HepG2 (cell line): Measurements from ENCODE around the gene RRBP1. TPM values are rescaled to one million over a fixed set of nuclear protein-coding genes. Genes with fewer than 3 reads are reported as not detected.
A peak's percentile ranks its signal among the peaks of the same experiment; 100 is the strongest.

Source experiments
- ATAC-seq: fragments of 200-7000 bp; cut with Tn5 transposase; 3 replicates; pipeline ENCODE4 v1.9.1; 2020; ENCODE audit warnings: mild to moderate bottlenecking, moderate library complexity
- BruUV-seq: library from RNA; stranded (reverse); fragments of 400-500 nt; replicated peaks from 2 replicates; lab custom pipeline; 2021; lab: Mats Ljungman, UMichigan
- CTCF ChIA-PET: fragments of 300-600 bp; formaldehyde crosslinking; extraction: SDS; loops from one replicate; lab custom pipeline; 2021; ENCODE audit warnings: low total read pairs, inconsistent platforms, low intra/inter-chr PET ratio; lab: Yijun Ruan, JAX
- POLR2A ChIA-PET: fragments of 350-600 bp; sonication (Branson Sonifier 250); formaldehyde crosslinking; loops from one replicate; lab custom pipeline; 2020; ENCODE audit warnings: antibody characterized with exemption, inconsistent platforms; lab: Yijun Ruan, JAX
- DNase-seq: peaks from one replicate; pipeline ENCODE4 v3.0.0-alpha.2; 2015; ENCODE audit warnings: low spot score
- FAIRE-seq: peaks from 3 replicates; lab custom pipeline; 2011; peaks lifted over from hg19 to GRCh38; lab: Jason Lieb, UNC
- H2AFZ ChIP-seq: one replicate; pipeline ENCODE4 v1.6.1; 2011; ENCODE audit warnings: low read length, inconsistent platforms
- H3K27ac ChIP-seq: fragments of 300-600 bp; 3 replicates; pipeline ENCODE4 v1.8.0; 2011; ENCODE audit warnings: mixed run types, mild to moderate bottlenecking, mixed read lengths, low read length, inconsistent platforms; ENCODE audit not compliant: insufficient read depth; ENCODE audit errors: extremely low read length
- H3K27me3 ChIP-seq, 2 experiments: fragments of 200-600 bp in 1 of 2; 2 replicates in 1 of 2; 3 replicates in 1 of 2; pipeline versions ENCODE4 v1.6.0 to v1.8.0; 2011; ENCODE audit warnings: low read length in 2 of 2, mild to moderate bottlenecking in 2 of 2, moderate library complexity in 2 of 2, inconsistent platforms in 1 of 2; ENCODE audit not compliant: insufficient read depth in 2 of 2, control insufficient read depth in 1 of 2
- H3K36me3 ChIP-seq, 2 experiments: fragments of 200-600 bp in 1 of 2; replicated peaks in 1 of 2; 2 replicates in 1 of 2; 3 replicates in 1 of 2; pipeline versions ENCODE4 v1.5.1 to v1.8.0; 2011; ENCODE audit warnings: low read length in 2 of 2, inconsistent platforms in 1 of 2; ENCODE audit not compliant: insufficient read depth in 2 of 2, control insufficient read depth in 1 of 2
- H3K4me1 ChIP-seq: 2 replicates; pipeline ENCODE4 v1.5.1; 2012; ENCODE audit warnings: low read length, inconsistent platforms; ENCODE audit not compliant: insufficient read depth
- H3K4me2 ChIP-seq: 2 replicates; pipeline ENCODE4 v1.6.0; 2011; ENCODE audit warnings: low read depth, low read length, inconsistent platforms
- H3K4me3 ChIP-seq, 3 experiments: fragments of 200-600 bp in 1 of 3; sonication (generic), shearing (Covaris generic) in 1 of 3; replicated peaks in 1 of 3; 2 replicates each; pipeline ENCODE4 v1.5.1; 2011 to 2016; ENCODE audit warnings: low read length in 3 of 3, inconsistent platforms in 2 of 3, low read depth in 2 of 3, mild to moderate bottlenecking in 2 of 3, control low read depth in 1 of 3, mixed read lengths in 1 of 3; ENCODE audit not compliant: insufficient read depth in 1 of 3
- H3K79me2 ChIP-seq: one replicate; pipeline ENCODE4 v1.6.1; 2011; ENCODE audit warnings: low read length, inconsistent platforms; ENCODE audit not compliant: insufficient read depth
- H3K9ac ChIP-seq: 2 replicates; pipeline ENCODE4 v1.6.0; 2011; ENCODE audit warnings: mild to moderate bottlenecking, low read depth, low read length, inconsistent platforms; ENCODE audit not compliant: insufficient read depth
- H3K9me3 ChIP-seq: 2 replicates; pipeline ENCODE4 v1.5.1; 2012; ENCODE audit warnings: mild to moderate bottlenecking, low read length
- H4K20me1 ChIP-seq: 2 replicates; pipeline ENCODE4 v1.6.0; 2011; ENCODE audit warnings: inconsistent platforms, mild to moderate bottlenecking, low read length, moderate library complexity; ENCODE audit not compliant: insufficient read depth
- RORA ChIP-seq: sonication (generic); formaldehyde crosslinking; IDR thresholded peaks from 2 replicates; pipeline ENCODE4 v1.5.0; 2020; ENCODE audit warnings: mild to moderate bottlenecking, missing genetic modification reagents, moderate library complexity
- ZFAT ChIP-seq: sonication (generic); formaldehyde crosslinking; conservative IDR thresholded peaks from 2 replicates; pipeline ENCODE4 v1.8.1; 2023; ENCODE audit warnings: missing genetic modification reagents, inconsistent platforms
- ZNF264 ChIP-seq: sonication (generic); formaldehyde crosslinking; IDR thresholded peaks from 2 replicates; pipeline ENCODE4 v1.4.0; 2020; ENCODE audit warnings: missing genetic modification reagents
- ZNF563 ChIP-seq: sonication (generic); formaldehyde crosslinking; IDR thresholded peaks from 2 replicates; pipeline ENCODE4 v1.8.0; 2022; ENCODE audit warnings: mild to moderate bottlenecking, moderate library complexity, missing genetic modification reagents
- ZNF724P ChIP-seq: sonication (generic); formaldehyde crosslinking; IDR thresholded peaks from 2 replicates; pipeline ENCODE4 v1.8.0; 2022; ENCODE audit warnings: missing genetic modification reagents, borderline replicate concordance
- ZNF747 ChIP-seq: sonication (generic); formaldehyde crosslinking; IDR thresholded peaks from 2 replicates; pipeline ENCODE4 v1.8.1; 2023; ENCODE audit warnings: missing genetic modification reagents, mild to moderate bottlenecking, borderline replicate concordance
- WGBS: methylation state at CpG from one replicate; pipeline ENCODE4 v1.1.6; 2017; ENCODE audit warnings: low lambda C conversion rate; 5-methylcytosine and 5-hydroxymethylcytosine counted together
- in situ Hi-C: cut with HindIII; loops from 2 replicates; pipeline ENCODE4 v1.10.0; 2017; ENCODE audit warnings: low pct_unique_long_range_greater_than_20kb; ENCODE audit not compliant: extremely low pct_ligation_motif_present
- intact Hi-C: fragments of 100-400 bp; cut with micrococcal nuclease; formaldehyde crosslinking; loops from one replicate; pipeline ENCODE4 v1.10.0; 2022; ENCODE audit not compliant: unreplicated experiment
- polyA plus RNA-seq, 8 experiments: library from polyadenylated mRNA; depleted of rRNA in 3 of 8; stranded (reverse) in 7 of 8; unstranded in 1 of 8; fragments of >200 nt; fragmentation: Illumina TruSeq in 4 of 8; extraction: Trizol in 4 of 8; gene quantifications; 2 replicates each; pipeline versions ENCODE4 v1.2.1 to v1.2.3, GENCODE V29; 2011 to 2016; ENCODE audit warnings: low read depth in 4 of 8, missing spikeins in 1 of 8, mixed read lengths in 1 of 8; ENCODE audit not compliant: insufficient read depth in 1 of 8
- total RNA-seq, 5 experiments: library from RNA; depleted of rRNA; stranded (reverse); fragments of >200 nt; fragmentation: Illumina TruSeq; extraction: Trizol; gene quantifications; 2 replicates each; pipeline ENCODE4 v1.2.3, GENCODE V29; 2016; ENCODE audit warnings: low read depth in 1 of 5
- TF ChIP-seq, protein P1 (sequence below): sonication (generic); formaldehyde crosslinking; IDR thresholded peaks from 2 replicates; pipeline ENCODE4 v1.4.0; 2020; ENCODE audit warnings: mild to moderate bottlenecking, missing genetic modification reagents
- TF ChIP-seq, protein P2 (sequence below): sonication (generic); formaldehyde crosslinking; IDR thresholded peaks from 2 replicates; pipeline ENCODE4 v1.9.0; 2021; ENCODE audit warnings: missing genetic modification reagents, borderline replicate concordance
- TF ChIP-seq, protein P3 (sequence below): IDR thresholded peaks from 2 replicates; pipeline ENCODE4 v1.6.1; 2016
- TF ChIP-seq, protein P4 (sequence below): IDR thresholded peaks from 2 replicates; pipeline ENCODE4 v1.6.1; 2016; ENCODE audit warnings: low read depth, missing genetic modification reagents, missing compliant biosample characterization

RRBP1 gene
- total and polyA plus RNA-seq, 2 of the 13 experiments (the other 11 are each of a cell fraction or from before 2014, with no cell fraction given): 150 to 222 TPM

DNA sequence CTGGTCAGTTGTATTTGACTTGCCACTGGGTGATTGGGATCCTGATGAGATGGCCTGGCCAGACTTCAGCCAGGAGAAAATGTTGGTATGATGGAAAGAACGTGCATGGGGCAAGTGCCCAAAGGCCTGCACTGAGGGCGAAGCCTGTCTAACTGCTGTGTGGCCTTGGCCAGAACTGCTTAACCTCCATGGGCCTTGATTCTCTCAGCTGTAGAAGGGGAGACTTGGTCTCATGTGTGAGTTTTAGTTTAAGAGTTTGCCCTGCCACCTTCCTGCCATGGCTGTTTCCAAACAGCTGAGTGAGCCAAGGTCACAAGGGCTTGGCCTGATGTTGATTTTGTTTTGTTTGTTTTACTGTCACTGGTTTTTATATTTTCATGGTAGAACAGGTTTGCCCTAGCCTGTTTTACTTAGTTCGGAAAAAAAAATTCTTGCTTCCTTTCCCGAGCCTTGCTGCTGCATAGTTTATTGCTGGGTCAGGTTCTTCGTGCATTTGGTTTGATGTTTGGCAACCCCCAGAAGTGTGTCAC is 76.8 kb downstream of the RRBP1 start (continued):
- TF ChIP-seq, protein P1, sequence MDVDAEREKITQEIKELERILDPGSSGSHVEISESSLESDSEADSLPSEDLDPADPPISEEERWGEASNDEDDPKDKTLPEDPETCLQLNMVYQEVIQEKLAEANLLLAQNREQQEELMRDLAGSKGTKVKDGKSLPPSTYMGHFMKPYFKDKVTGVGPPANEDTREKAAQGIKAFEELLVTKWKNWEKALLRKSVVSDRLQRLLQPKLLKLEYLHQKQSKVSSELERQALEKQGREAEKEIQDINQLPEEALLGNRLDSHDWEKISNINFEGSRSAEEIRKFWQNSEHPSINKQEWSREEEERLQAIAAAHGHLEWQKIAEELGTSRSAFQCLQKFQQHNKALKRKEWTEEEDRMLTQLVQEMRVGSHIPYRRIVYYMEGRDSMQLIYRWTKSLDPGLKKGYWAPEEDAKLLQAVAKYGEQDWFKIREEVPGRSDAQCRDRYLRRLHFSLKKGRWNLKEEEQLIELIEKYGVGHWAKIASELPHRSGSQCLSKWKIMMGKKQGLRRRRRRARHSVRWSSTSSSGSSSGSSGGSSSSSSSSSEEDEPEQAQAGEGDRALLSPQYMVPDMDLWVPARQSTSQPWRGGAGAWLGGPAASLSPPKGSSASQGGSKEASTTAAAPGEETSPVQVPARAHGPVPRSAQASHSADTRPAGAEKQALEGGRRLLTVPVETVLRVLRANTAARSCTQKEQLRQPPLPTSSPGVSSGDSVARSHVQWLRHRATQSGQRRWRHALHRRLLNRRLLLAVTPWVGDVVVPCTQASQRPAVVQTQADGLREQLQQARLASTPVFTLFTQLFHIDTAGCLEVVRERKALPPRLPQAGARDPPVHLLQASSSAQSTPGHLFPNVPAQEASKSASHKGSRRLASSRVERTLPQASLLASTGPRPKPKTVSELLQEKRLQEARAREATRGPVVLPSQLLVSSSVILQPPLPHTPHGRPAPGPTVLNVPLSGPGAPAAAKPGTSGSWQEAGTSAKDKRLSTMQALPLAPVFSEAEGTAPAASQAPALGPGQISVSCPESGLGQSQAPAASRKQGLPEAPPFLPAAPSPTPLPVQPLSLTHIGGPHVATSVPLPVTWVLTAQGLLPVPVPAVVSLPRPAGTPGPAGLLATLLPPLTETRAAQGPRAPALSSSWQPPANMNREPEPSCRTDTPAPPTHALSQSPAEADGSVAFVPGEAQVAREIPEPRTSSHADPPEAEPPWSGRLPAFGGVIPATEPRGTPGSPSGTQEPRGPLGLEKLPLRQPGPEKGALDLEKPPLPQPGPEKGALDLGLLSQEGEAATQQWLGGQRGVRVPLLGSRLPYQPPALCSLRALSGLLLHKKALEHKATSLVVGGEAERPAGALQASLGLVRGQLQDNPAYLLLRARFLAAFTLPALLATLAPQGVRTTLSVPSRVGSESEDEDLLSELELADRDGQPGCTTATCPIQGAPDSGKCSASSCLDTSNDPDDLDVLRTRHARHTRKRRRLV (CRISPR knock-in tag): no peak
- TF ChIP-seq ZNF747: 0 out of 2 replicates have a peak, but pooled peaks have one; percentile 34

DNA sequence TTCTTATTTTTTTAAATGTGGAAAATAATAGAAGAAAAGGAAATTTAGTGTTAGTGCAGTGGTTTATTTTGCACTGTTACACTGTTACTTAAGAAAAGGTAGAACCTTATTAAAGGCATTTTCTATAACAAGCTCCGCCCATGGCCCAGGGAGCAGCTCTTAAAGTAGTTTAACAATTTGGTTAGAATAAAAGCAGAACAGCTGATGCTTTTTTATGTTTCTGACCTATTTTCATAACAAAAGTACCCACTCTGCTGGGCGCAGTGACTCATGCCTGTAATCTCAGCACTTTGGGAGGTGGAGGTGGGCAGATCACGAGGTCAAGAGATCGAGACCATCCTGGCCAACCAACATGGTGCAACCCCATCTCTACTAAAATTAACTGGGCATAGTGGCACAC is 79.5 kb downstream of the RRBP1 start:
- H3K27me3 ChIP-seq: no peaks in the 10 kb centered on the region
- peaks cover 19% of the 10 kb centered on the region for H3K79me2 ChIP-seq
- DNase-seq (no peak), ATAC-seq (no peak), FAIRE-seq (no peak)
- no peak overlapping the region for H2AFZ ChIP-seq
- 97% methylated on average over 4 of the region's 4 CpGs for WGBS
- H3K9me3 ChIP-seq: peaks cover 6% of the 10 kb centered on the region; the same call in 1 of the 2 replicates
- H3K36me3 ChIP-seq: peaks cover 2 to 12% of the 10 kb centered on the region in 2 experiments; a peak in 2 of 5 replicates
- H4K20me1 ChIP-seq: peaks cover 4% of the 10 kb centered on the region; the same call in 1 of the 2 replicates
- peaks cover 35% of the 10 kb centered on the region for H3K4me1 ChIP-seq
- CTCF ChIA-PET: interaction anchor here (3.8 kb wide), 1 partner anchor 66 kb away, joined by 14 read pairs; no protein-coding TSS in a partner anchor
- POLR2A ChIA-PET: interaction anchor here (1.0 to 1.7 kb wide), 2 partner anchors 10 to 33 kb away, joined by 3 to 4 read pairs; partner anchors contain the start of gene DSTN
- intact Hi-C loops: no loop called here
- in situ Hi-C loops: no loop called here
- no peak overlapping the region for H3K27ac ChIP-seq
- H3K4me2 ChIP-seq: no peak overlapping the region
- BruUV-seq: no TSS peak
- no peak overlapping the region for H3K4me3 ChIP-seq
- H3K9ac ChIP-seq: no peak overlapping the region
- TF ChIP-seq ZFAT (CRISPR knock-in tag) (no peak), ZNF264 (no peak), ZNF563 (CRISPR knock-in tag) (no peak), ZNF724P (CRISPR knock-in tag) (no peak), RORA (CRISPR knock-in tag) (no peak)
- TF ChIP-seq, protein P2, sequence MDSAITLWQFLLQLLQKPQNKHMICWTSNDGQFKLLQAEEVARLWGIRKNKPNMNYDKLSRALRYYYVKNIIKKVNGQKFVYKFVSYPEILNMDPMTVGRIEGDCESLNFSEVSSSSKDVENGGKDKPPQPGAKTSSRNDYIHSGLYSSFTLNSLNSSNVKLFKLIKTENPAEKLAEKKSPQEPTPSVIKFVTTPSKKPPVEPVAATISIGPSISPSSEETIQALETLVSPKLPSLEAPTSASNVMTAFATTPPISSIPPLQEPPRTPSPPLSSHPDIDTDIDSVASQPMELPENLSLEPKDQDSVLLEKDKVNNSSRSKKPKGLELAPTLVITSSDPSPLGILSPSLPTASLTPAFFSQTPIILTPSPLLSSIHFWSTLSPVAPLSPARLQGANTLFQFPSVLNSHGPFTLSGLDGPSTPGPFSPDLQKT: no peak
- TF ChIP-seq, protein P3, sequence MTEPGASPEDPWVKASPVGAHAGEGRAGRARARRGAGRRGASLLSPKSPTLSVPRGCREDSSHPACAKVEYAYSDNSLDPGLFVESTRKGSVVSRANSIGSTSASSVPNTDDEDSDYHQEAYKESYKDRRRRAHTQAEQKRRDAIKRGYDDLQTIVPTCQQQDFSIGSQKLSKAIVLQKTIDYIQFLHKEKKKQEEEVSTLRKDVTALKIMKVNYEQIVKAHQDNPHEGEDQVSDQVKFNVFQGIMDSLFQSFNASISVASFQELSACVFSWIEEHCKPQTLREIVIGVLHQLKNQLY (CRISPR knock-in tag): no peak
- TF ChIP-seq, protein P4, sequence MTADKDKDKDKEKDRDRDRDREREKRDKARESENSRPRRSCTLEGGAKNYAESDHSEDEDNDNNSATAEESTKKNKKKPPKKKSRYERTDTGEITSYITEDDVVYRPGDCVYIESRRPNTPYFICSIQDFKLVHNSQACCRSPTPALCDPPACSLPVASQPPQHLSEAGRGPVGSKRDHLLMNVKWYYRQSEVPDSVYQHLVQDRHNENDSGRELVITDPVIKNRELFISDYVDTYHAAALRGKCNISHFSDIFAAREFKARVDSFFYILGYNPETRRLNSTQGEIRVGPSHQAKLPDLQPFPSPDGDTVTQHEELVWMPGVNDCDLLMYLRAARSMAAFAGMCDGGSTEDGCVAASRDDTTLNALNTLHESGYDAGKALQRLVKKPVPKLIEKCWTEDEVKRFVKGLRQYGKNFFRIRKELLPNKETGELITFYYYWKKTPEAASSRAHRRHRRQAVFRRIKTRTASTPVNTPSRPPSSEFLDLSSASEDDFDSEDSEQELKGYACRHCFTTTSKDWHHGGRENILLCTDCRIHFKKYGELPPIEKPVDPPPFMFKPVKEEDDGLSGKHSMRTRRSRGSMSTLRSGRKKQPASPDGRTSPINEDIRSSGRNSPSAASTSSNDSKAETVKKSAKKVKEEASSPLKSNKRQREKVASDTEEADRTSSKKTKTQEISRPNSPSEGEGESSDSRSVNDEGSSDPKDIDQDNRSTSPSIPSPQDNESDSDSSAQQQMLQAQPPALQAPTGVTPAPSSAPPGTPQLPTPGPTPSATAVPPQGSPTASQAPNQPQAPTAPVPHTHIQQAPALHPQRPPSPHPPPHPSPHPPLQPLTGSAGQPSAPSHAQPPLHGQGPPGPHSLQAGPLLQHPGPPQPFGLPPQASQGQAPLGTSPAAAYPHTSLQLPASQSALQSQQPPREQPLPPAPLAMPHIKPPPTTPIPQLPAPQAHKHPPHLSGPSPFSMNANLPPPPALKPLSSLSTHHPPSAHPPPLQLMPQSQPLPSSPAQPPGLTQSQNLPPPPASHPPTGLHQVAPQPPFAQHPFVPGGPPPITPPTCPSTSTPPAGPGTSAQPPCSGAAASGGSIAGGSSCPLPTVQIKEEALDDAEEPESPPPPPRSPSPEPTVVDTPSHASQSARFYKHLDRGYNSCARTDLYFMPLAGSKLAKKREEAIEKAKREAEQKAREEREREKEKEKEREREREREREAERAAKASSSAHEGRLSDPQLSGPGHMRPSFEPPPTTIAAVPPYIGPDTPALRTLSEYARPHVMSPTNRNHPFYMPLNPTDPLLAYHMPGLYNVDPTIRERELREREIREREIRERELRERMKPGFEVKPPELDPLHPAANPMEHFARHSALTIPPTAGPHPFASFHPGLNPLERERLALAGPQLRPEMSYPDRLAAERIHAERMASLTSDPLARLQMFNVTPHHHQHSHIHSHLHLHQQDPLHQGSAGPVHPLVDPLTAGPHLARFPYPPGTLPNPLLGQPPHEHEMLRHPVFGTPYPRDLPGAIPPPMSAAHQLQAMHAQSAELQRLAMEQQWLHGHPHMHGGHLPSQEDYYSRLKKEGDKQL: no peak
